LNCaP clone FGC (cell line): ENCODE data around the gene PPP1R37.
"Not testable (repeated sequence)": the region's sequence is repeated elsewhere in the genome, so short reads cannot be mapped to it uniquely, and the experiment has no call there.

Experiments
- DNase-seq: peaks from one replicate; pipeline ENCODE4 v3.0.0-alpha.2; 2011; ENCODE audit warnings: low read depth
- H3K4me3 ChIP-seq: 2 replicates; pipeline ENCODE4 v1.5.1; 2011; ENCODE audit warnings: mild to moderate bottlenecking, low read depth, low read length, control low read depth
- CTCF ChIP-seq: IDR thresholded peaks from 2 replicates; pipeline ENCODE4 v1.5.1; 2012; ENCODE audit warnings: mild to moderate bottlenecking; ENCODE audit not compliant: control insufficient read depth, insufficient read depth; ENCODE audit errors: extremely low read depth

The PPP1R37 gene

GRCh38 chr19:45117167-45117594 lies 24.2 kb downstream of the PPP1R37 start:
- TF ChIP-seq CTCF = no peak
- no peak overlapping the region for H3K4me3 ChIP-seq
- DNase-seq = no peak

GRCh38 chr19:45117671-45118070 lies 24.7 kb downstream of the PPP1R37 start:
- no peak overlapping the region for H3K4me3 ChIP-seq
- DNase-seq = no peak
- TF ChIP-seq CTCF = no peak

- no peak for TF ChIP-seq CTCF
- H3K4me3 ChIP-seq = no peak overlapping the region
- DNase-seq = no peak
Measured at GRCh38 chr19:45118106-45118505, 25.1 kb downstream of the PPP1R37 start.

GRCh38 chr19:45118591-45119355 lies 25.8 kb downstream of the PPP1R37 start:
- not testable (repeated sequence) for H3K4me3 ChIP-seq, DNase-seq

GRCh38 chr19:45119582-45119981 lies 26.6 kb downstream of the PPP1R37 start:
- no peak overlapping the region for H3K4me3 ChIP-seq
- no peak for TF ChIP-seq CTCF
- no peak for DNase-seq

DNA sequence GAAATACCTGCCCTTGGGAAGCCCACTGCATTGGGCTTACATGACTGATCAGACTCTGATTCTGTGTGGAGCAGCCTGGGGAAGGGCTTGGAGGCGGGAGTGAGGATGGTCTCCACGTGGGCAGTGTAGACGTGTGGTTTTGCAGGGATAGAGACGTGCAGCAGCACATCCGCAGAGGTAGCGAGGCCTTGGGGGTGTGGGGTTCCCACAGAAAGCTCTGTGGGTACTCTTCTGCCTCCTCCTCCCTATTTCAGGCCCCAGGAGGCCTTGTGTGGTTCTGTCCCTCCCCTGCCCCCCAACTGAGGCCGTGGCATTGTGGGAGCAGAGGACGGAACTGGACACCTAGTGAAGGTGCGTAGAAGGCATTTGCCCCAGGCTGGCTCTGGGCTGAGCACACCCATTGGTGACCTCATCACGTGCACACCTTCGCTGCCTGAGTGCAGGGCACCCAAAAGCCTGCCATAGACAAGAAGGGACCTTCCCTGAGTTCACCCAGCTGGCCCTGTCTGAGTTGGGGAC lies 28.9 kb downstream of the PPP1R37 start:
- H3K4me3 ChIP-seq = no peak overlapping the region
- DNase-seq = no peak
- no peak for TF ChIP-seq CTCF

DNA sequence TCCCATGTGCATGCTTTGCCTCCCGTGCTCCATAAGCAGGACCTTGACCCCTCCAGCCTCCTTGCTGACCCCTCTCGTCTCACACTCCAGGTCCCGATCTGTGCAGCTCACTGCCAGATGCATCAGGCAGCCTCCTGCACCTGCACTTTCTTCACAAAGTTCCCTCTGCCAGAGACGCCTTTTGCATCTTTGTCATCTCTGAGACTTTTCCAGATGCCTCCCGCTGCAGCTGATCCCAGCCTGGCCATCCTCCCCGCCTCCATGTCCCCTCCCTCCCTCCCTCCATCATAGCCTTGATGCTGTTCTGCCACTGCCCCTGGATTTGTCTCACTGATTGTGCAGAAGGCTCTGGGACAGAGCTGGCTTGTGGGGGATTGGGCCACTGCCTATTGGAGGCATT lies 29.9 kb downstream of the PPP1R37 start:
- no peak for DNase-seq
- no peak overlapping the region for H3K4me3 ChIP-seq
- no peak for TF ChIP-seq CTCF
